Right lobe of liver (tissue), 4 donors: ENCODE measurements around the gene CEP85L.

Experiments
- CTCF ChIP-seq, 4 donors: fragments of 200-600 bp in 3 of 4; fragments of 450-650 bp in 1 of 4; IDR thresholded peaks; one replicate each; pipeline versions ENCODE4 v1.5.1 to v1.8.0; 2016 to 2022; ENCODE audit warnings: antibody characterized with exemption in 4 of 4, mild to moderate bottlenecking in 2 of 4
- POLR2A ChIP-seq: fragments of 450-650 bp; IDR thresholded peaks from one replicate; pipeline ENCODE4 v1.6.1; 2017; ENCODE audit warnings: antibody characterized with exemption, mild to moderate bottlenecking
- donor health status: DM: no; HTN: no; CAD: no.
- donor health status: DM: no; HTN: no; CAD: no.
- donor health status: DM: no; HTN: yes; CAD: no.

- TF ChIP-seq CTCF (IDR thresholded peaks at IDR 0.05) (no peak), POLR2A (no peak)
These were observed 7.4 kb downstream of the CEP85L start for GRCh38 chr6:118644007-118644406.
